ENCODE data around the gene TOP1. TPM values are rescaled to one million over a fixed set of nuclear protein-coding genes. Genes with fewer than 3 reads are reported as not detected.

The TOP1 gene
- total RNA-seq, 2 donors from 2014 or later, result 19.7 to 21.2 TPM

DNA sequence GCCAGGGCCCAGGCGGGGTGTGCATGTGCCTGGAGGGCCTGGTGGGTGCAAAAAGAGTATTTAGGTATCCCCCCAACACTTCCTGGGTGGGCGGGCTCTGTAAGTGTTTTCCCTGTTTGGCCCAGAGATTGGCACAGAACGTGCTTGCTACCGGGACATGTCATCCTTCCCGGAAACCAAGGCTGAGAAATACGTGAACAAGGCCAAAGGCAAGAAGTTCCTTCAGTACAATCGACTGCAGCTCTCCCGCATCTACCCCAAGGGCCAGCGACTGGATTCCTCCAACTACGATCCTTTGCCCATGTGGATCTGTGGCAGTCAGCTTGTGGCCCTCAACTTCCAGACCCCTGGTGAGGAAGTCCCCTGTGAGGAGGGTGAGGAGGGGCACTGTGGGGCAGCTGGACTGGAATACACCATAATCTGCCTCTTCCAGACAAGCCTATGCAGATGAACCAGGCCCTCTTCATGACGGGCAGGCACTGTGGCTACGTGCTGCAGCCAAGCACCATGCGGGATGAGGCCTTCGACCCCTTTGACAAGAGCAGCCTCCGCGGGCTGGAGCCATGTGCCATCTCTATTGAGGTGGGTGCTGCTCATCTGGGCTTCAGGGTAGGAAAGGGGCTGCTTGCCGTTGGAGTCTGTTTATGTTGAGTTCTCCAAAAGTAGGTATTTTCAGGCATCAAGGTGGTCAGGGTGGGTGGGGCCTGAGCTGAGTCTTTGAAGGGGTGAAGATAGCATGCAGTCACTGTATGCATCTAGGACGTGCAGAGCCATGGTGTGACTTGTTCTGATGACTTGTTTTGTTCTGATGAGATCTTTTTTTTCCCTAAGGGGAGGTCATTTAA, 143.9 kb downstream of the TOP1 start:
- H3K36me3 ChIP-seq, result peaks cover 58% of the 10 kb centered on the region
- peak overlapping the region; percentile 77 to 83 for H3K27ac ChIP-seq
- H3K9me3 ChIP-seq, result no peaks in the 10 kb centered on the region
- DNase-seq (ENCODE audit: low spot score), result peak; percentile 76
- no peaks in the 10 kb centered on the region for H3K27me3 ChIP-seq
- TF ChIP-seq CTCF (IDR thresholded peaks at IDR 0.05), result no peak
- H3K4me3 ChIP-seq, result no peak overlapping the region
- H3K4me1 ChIP-seq, result peaks cover 0 to 56% of the 10 kb centered on the region in 2 donors

DNA sequence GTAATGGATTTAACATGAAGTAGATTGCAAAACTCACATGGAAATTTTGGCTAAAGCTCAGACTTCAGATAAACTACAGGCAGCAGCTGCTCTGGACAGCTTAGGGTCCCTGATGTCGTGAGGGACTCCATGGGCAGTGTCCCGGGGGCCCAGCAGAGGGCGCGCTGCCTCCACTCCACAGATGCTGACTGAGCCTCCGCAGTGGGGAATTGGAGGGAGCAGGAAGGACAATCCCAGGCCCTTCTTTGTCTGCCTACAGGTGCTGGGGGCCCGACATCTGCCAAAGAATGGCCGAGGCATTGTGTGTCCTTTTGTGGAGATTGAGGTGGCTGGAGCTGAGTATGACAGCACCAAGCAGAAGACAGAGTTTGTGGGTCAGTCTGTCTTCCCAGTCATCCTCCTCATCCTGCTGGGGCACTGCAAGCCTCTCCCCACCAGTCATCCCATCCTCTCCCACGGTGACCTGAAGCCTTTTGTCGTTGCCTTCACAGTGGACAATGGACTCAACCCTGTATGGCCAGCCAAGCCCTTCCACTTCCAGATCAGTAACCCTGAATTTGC, 144.6 kb downstream of the TOP1 start:
- Histone ChIP-seq H3K4me3 (no peak overlapping the region), H3K27ac (peak overlapping the region; percentile 77 to 83), H3K9me3 (no peaks in the 10 kb centered on the region), H3K27me3 (no peaks in the 10 kb centered on the region), H3K4me1 (peaks cover 0 to 63% of the 10 kb centered on the region in 2 donors), H3K36me3 (peaks cover 52% of the 10 kb centered on the region)
- DNase-seq (ENCODE audit: low spot score), result peak; percentile 93
- peak; percentile 98 to 99 for TF ChIP-seq CTCF (IDR thresholded peaks at IDR 0.05)

GRCh38 chr20:41173791-41174341, 145.2 kb downstream of the TOP1 start:
- no peak for TF ChIP-seq CTCF (IDR thresholded peaks at IDR 0.05)
- DNase-seq (ENCODE audit: low spot score), result peak; percentile 53
- peaks cover 46% of the 10 kb centered on the region for H3K36me3 ChIP-seq
- no peak overlapping the region for H3K4me3 ChIP-seq
- no peaks in the 10 kb centered on the region for H3K9me3 ChIP-seq
- H3K4me1 ChIP-seq, result peaks cover 0 to 70% of the 10 kb centered on the region in 2 donors
- H3K27me3 ChIP-seq, result no peaks in the 10 kb centered on the region
- peak overlapping the region; percentile 77 to 83 for H3K27ac ChIP-seq

Small RNAs within 50 kb of the gene (microRNA-seq; reads per million reads assigned to microRNA genes)
- gene MIR6871 (ENCODE audit: borderline number of aligned reads in 2 of 2, borderline replicate concordance in 1 of 2), result 0.71 reads per million in 2 donors

Other genes starting within 250 kb of the TOP1 start
- gene PLCG1, start 108.7 kb downstream of the TOP1 start, total RNA-seq, result 10 to 100 TPM; 24.1 to 59.5 TPM